HG03378 (cell line): ENCODE results near the gene SMAD6.

Experiments used
- ATAC-seq: cut with Tn5 transposase; IDR thresholded peaks from one replicate; pipeline ENCODE4 v1.9.1; 2021; ENCODE audit warnings: mild to moderate bottlenecking, moderate library complexity; ENCODE audit not compliant: unreplicated experiment

SMAD6 gene

DNA sequence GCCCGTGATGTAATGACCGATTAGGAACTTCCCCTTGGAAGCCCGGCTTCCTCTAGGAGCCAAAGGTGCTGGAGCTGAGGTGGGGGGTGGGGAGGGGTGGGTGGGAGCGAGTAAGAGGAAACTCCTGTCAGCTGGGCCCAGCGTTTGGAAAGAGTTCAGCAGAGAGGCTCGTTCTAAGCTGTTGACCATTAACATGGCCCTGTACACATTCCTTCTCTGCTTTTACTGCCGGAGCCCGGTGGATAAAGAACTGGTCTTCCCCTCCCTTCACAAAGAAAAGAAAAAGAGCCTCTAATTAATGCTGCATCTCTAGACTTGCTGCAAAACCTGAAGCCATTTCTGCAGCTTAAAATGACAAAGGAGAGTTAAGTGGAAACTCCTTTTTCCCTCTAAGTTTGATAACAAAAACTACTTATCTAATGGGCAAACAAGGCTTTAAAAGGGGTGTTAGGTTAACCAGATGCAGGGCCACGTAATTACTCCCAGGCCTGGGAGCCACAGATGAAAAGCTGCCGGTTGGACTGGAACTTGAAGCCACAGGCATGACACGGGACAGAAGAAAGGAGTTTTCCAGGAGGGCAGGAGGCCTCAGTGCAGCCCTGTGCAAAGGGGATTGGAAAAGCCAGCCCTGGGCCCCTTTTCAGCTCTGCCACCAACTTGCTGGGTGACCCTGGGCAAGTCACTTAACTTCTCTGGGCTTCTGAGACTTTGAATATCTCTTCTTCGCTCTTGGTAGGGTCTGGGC, 71.3 kb downstream of the SMAD6 start:
- no peak for ATAC-seq

DNA sequence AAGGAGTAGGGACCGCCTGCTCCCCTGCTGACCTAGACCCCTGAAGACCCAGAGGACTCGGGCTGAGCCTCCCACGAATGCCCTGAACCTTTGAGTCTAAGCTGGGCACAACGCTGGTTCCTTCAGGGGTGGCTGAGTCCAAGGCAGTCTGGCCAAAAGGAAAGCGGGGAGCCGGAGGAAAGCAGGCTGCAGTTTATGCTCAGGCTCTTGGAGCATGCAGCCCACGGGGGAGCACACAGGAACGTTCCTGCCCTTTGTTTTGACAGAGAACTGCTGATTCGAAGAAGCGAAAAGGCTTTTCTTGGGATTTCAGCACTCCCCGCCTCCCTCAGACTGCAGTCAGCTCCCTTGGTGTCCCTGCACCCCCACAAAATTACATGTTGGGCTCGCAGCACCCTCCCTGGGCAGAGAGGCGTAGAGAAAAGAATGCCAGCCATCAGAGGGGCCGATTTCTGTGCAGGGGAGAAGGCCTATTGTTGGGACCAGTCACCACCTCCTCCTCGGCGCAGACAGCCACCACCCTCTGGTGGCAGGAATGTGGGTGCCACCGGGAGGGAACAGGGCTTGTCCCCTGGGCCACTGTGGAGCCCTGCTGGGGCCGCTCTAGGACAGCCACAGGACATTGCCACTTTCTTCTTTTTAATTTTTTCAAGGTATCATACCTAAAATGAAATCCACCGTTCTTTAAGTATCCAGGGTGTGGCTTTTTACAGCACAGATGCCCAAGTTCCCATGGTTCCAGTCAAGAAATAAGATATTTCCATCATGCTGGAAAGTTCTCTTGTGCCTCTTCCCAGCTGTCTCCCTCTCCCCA, 72.2 kb downstream of the SMAD6 start:
- no peak for ATAC-seq

DNA sequence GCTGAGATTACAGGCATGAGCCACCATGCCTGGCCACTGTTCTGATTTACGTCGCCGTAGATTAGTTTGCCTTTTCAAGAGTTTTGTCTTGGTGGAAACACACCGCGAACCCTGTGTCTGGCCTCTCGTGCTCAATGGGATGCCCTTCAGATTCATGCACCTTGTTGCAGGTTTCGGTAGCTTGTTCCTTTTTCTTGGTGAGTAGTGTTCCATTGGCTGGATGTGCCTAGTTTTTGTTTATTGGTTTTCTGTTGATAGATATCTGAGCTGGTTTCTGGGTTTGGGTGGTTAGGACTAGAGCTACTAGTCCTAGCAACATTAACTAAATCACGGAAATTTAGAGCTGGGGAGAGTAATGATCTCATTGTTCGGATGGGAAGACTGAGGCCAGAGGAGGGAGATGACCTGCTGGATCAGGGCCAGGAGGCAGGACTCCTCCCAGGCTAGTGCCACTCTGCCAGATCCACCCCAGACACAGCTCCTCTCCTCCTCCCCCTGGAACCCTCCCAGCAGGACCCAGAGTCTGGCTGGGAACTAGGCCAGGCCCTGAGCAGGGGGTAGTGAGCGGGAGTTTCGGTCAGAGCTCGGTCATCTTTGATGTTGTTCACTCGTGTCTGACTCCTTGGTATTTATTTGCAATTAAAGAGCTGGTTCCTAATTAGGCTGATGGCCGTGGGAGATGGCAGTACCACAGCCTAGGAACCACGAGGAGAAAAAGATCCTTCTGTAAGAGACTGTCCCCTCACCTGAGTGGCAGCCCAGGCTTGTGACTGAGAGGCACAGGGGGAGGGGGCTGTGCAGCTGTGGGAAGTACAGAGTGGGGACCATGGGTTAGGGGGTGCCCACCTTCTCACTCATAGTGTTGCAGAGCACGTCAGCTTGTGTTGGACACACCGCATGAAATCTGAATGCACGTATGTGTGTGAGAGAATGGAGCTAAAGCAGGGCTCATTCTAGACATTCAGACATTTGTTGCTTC, 73.4 kb downstream of the SMAD6 start:
- ATAC-seq: no peak

DNA sequence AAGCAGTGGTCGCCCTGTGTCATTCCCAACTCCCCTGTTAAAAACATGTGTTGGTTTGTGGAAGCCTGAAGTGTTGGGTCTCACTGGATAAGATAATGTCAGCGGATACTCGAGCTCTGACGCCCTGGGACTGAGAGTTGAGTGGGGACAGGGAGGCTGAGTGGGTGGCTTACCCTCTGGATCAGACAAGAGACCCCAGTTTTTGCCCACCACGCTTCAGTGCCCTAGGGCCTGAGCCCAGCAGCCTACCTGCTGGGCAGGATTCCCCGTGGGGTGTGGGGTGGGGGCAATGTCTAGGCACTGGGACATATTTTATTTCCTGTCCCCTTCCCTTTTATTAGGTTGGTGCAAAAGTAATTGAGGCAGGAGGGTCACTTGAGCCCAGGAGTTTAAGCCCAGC, 75.0 kb downstream of the SMAD6 start:
- ATAC-seq: no peak

DNA sequence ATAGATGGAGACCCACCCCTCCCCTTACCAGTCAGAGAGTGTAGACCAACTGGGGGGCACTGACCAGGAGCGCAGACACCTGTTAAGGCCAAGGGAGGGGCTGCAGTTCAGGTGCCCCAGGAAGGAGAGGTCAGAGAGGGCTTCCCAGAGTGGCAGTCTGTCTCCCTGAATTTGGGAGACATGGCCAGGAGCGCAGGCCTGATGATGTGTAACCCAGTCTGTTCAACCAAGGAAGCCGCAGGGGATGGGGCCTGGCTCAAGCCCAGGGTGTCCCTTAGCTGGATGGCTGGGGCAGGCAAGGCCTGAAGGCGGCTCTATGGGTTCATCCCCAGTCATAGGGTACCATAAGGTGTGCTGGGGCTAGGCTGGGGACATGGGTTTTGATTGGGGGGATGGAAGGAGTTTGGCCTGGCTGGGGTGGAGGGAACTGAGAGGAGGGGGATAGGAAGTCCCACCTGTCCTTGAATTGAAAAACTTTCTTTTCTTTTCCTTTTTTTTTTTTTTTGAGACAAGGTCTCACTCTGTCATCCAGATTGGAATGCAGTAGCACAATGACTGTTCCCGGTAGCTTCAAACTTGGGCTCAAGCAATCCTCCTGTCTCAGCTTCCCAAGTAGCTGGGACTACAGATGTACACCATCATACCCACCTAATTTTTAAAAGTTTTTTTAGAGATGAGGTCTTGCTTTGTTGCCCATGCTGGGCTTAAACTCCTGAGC, 75.7 kb downstream of the SMAD6 start:
- no peak for ATAC-seq

DNA sequence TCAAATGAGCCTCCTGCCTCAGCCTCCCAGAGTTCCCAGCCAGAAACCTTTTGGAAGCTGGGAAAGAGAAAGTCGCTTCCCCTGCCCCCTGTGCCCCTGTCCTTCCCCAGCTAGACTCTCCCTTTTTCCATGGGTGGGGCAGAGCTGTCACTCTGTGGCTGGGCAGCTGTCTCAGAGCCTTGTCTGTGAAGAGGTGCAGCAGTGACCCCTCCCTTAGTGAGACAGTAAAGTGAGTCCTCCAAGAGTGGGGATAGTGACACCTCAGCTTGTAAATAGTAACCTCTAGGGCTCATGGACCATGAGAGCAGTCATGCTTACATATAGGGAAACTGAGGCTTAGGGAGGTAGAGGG, 76.3 kb downstream of the SMAD6 start:
- no peak for ATAC-seq

DNA sequence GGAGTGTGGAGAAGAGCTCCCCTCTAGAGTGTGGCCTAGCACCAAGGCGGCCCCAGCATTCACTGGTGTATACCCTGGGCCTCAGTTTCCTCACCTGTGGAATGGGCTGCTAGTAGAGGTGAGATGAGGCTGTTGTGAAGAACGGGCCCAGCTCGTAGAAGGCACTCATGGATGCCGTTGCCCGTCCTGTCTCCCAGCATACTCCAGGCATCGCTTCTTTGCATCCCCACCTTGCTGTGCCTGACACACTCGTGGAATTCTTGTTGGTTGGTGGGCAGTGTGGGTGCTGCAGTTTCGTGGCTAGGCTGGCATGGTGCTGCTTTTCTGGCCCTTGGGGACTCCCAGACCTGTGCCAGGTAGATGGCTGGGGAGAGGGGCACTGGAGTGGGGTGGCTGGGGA, 76.7 kb downstream of the SMAD6 start:
- ATAC-seq: no peak

DNA sequence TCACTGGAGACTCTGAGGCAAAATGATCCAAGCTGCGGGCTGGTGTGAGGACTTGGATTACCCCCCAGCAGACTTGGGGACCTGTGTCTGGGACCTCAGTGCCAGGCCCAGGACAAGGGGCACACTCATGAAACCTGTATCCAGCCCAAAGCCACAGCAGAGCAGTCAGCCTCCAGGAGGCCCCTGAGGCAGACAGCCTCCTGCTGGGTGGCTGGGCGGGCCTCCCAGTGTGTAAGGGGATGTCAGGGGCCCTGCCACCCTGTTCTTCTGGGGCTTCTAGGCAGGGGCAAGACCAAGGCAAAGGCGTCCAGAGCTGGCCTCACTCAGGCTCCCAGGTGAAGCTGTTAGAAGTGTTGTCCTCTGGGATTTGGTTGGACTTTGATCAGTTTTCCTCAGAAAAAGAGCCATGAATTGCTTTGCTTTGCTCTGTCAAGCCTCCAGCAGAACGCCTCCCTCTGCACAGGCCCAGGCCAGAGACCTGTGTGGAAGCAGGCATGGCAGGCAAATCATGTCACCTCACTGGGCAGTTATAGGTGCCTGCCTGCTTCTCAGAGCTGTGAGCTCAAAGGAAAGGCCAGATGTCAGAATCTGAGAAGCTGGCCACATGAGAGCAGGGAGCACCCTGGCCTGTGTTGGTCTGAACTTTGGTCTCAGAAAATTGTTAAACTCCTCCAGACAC, 77.4 kb downstream of the SMAD6 start:
- ATAC-seq: no peak

DNA sequence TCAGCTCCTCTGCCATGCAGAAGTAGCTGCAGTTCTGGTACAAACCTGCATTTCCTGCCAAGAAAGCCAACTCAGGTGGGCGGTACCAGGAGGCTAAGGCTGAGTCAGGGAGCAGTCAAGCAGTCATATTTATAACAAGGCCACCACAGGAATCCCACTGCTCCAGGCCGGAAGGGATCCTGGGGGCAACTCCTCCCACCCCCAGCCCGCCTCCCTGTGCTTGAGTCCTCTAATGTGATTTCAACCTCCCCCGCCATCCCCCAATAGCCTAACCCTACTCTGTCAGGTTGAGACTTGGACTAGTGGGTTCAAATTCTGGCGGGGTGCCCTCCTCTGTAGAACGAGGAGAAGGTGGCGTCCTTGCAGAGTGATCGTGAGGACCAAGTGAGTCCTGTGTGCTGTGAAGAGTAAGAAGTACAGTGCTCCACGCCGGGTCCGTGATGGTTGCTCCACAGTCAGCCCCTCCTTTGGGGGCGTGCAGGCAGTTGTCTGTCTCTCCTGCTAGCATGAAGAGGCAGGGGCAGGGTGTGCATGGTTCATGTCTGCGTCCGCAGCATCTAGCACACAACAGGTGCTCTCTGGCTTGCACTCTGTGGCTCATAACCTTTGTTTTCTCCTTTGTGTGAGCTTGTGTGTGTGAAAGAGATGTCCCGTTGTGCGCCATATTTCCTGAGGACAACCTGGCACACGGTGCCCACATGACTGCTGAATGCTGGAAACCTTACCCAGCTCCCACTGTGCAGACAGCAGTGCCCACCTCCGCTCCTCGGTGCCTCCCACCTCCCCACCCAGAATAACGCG, 78.3 kb downstream of the SMAD6 start:
- no peak for ATAC-seq

DNA sequence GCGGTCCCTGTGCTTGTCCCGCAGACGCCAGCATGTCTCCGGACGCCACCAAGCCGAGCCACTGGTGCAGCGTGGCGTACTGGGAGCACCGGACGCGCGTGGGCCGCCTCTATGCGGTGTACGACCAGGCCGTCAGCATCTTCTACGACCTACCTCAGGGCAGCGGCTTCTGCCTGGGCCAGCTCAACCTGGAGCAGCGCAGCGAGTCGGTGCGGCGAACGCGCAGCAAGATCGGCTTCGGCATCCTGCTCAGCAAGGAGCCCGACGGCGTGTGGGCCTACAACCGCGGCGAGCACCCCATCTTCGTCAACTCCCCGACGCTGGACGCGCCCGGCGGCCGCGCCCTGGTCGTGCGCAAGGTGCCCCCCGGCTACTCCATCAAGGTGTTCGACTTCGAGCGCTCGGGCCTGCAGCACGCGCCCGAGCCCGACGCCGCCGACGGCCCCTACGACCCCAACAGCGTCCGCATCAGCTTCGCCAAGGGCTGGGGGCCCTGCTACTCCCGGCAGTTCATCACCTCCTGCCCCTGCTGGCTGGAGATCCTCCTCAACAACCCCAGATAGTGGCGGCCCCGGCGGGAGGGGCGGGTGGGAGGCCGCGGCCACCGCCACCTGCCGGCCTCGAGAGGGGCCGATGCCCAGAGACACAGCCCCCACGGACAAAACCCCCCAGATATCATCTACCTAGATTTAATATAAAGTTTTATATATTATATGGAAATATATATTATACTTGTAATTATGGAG, 79.1 kb downstream of the SMAD6 start:
- no peak for ATAC-seq

DNA sequence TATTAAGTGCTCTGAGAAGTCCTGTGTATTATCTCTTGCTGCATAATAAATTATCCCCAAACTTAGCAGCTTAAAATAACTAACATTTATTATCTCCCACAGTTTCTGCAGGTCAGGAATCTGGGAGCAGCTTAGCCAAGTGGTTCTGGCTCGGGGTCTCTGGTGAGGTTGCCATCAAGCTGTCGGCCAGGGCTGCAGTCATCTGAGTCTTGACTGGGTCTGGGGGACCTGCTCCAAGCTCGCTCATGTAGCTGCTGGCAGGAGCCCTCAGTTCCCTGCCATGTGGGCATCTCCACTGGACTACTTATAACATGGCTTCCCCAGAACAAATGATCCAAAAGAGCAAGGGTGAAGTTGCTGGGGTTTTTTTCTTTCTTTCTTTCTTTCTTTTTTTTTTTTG, 80.7 kb downstream of the SMAD6 start:
- ATAC-seq: no peak

DNA sequence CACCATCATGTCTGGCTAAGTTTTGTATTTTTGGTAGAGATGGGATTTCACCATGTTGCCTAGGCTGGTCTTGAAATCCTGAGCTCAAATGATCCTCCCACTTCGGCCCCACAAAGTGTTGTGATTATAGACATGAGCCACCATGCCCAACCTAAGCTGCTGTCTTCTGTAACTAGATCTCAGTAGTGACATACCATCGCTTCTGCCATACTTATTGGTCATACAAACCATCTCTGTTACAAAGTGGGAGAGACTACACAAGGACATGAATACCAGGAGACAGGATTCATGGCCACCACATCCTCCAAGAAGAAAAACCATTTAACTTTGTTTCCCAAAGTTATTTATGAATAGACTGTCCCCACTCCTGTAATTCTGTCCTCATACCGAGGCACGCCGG, 81.3 kb downstream of the SMAD6 start:
- ATAC-seq: no peak

DNA sequence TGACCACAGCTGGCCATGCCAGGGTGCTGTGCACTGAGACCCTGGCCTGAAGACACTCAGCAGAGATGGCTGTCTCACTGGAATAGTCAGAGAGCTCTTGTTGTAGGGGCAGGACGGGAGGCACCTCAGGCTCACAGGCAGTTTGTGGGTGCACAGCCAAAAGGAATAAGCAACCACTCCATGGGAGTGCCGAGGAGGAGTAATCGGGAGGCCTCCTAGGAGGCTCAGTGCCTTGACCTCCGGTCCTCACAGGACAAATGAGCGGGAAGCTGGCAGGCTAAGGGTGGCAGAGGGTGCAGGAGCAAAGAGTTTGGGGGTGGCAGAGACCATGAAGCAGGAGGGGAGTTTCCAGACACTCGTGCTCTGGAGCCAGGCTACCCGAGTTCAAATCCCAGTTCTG, 81.7 kb downstream of the SMAD6 start:
- no peak for ATAC-seq

DNA sequence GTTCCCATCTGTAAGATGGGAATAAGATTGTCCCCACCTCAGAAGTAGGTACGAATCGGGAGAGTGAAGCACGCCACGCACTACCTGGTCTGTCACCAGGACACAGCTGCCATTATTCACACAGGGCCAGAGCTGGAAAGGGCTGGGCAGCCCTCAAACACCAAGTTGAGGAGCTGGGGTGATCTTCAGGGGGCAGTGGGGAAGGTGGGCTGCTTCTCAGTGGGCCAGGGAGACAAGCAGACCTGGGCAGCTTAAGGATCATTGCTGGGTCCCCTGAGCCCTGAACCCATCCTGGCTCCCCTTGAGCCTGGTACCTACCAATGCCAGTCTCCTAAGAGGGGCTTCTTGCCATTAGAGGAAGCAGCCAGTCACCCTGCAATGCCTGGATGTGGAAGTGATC, 82.1 kb downstream of the SMAD6 start:
- no peak for ATAC-seq

DNA sequence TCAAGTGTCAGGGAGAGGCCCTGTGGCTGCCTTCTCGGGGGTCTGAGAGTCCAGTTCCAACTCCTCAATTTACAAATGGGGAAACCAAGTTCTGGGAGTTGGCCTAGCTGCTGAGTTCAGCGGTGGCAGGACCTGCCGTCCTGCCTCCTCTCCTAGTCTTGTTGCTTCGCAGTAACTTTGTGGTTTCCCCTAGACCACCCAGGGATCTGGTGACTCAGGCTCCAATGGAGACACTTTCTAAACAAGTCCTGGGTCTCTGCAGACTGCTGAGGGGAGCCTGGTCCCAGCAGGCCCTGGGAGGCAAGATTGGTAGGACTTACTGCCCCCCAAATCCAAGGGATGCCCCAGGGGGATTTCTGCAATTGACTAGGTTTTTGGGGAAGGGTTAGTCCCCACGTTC, 83.6 kb downstream of the SMAD6 start:
- ATAC-seq: no peak

DNA sequence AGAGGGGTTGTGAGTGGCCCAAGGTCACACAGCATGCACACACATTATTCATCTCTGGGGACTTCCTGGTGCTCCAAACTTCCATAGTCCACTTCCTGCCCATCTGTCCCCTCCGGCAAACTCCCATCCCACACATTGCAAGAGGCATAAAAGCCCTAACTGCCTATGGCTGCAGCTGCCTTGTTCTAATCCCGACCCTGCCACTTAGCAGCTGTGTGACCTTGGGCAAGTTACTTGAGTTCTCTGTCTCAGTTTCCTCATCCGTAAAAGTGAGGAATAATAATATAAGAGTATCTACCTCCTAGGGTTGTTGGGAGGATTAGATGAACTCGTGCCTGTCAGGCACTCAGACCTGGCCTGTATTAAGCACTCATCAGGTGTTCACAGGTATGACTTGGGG, 84.2 kb downstream of the SMAD6 start:
- no peak for ATAC-seq

DNA sequence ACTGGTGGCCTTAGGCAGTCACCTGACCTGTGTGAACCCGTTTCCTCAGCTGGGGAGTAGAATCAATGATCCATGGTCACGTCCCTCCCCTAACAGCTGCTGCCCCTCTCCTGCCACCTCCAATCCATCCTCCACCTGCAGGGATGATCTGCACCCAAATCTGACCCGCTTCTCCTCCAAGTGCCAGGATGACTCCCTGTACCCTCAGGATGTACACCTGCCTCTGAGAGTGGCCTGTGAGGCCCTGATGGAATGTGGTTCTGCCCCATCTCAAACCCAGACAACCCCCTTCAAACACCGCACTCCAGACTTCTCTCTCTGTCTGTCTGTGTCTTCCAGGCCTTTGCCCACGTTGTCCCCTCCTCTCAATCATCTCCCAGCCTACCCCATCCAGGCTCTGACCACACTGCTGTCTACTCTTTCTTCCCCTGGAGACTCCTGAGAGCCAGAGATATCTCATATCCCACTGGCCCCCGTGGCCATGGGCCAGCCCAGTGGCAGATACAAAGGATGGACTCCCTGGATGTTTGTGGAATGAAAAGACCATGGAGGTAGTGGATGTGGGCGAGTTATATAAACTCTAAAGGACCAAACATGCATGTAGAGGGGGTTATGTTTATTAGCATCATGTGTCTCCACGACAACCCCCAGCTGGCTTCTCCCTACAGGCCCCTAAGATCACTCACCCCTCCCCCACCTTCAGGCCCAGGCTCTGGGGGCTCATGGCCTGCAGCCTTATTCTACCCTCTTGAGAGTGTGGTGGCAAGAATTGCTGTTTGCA, 84.9 kb downstream of the SMAD6 start:
- ATAC-seq: no peak

DNA sequence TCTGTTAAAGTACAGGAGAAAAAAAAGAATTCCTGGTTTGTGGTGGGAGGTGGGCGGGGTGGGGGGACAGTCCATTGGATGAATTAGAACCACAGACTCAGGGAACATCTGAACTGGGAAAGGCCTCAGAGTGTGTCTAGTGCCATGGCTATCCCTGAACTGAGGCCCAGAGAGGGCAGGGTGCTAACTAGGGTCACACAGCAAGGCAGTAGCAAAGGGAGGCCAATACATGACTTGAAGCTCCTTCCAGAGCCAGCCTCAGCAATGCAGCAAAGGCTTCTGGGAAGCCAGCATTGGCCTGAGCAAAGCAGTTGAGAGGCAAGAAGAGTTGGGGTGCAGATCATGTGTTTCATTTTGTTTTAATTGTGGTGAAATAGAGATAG, 85.4 kb downstream of the SMAD6 start:
- no peak for ATAC-seq
